Central memory CD4-positive, alpha-beta T cell (primary cell): ENCODE results near the gene PXK.

ENCODE experiments used
- DNase-seq: peaks from one replicate; pipeline ENCODE4 v3.0.0; 2022

Gene PXK

GRCh38 chr3:58384381-58385090, 51.8 kb downstream of the PXK start:
- DNase-seq = no peak

GRCh38 chr3:58386626-58387365, 54.1 kb downstream of the PXK start:
- no peak for DNase-seq

GRCh38 chr3:58387650-58388546, 55.2 kb downstream of the PXK start:
- DNase-seq = no peak

- DNase-seq = no peak
These were observed 55.9 kb downstream of the PXK start for GRCh38 chr3:58388550-58389091.

- no peak for DNase-seq
These were observed 58.6 kb downstream of the PXK start for GRCh38 chr3:58391156-58391865.

- DNase-seq = no peak
These were observed 59.5 kb downstream of the PXK start for GRCh38 chr3:58392181-58392580.

- no peak for DNase-seq
These were observed 61.6 kb downstream of the PXK start for GRCh38 chr3:58394339-58394738.

- no peak for DNase-seq
These were observed 66.1 kb downstream of the PXK start for GRCh38 chr3:58398669-58399333.

GRCh38 chr3:58403513-58404109, 70.9 kb downstream of the PXK start:
- no peak for DNase-seq

- DNase-seq = no peak
These were observed 71.7 kb downstream of the PXK start for GRCh38 chr3:58404396-58404795.

GRCh38 chr3:58408906-58409305, 76.2 kb downstream of the PXK start:
- no peak for DNase-seq

- no peak for DNase-seq
These were observed 77.0 kb downstream of the PXK start for GRCh38 chr3:58409663-58410062.

GRCh38 chr3:58411036-58411435, 78.3 kb downstream of the PXK start:
- no peak for DNase-seq

- no peak for DNase-seq
These were observed 79.4 kb downstream of the PXK start for GRCh38 chr3:58411851-58412830.

GRCh38 chr3:58414538-58415197, 82.0 kb downstream of the PXK start:
- peak; percentile 37 for DNase-seq

GRCh38 chr3:58416191-58416590, 83.5 kb downstream of the PXK start:
- no peak for DNase-seq

- no peak for DNase-seq
These were observed 84.4 kb downstream of the PXK start for GRCh38 chr3:58417075-58417474.

- no peak for DNase-seq
These were observed 85.5 kb downstream of the PXK start for GRCh38 chr3:58418227-58418626.

GRCh38 chr3:58419780-58420507, 87.3 kb downstream of the PXK start:
- no peak for DNase-seq
